H9 (cell line): ENCODE data around the gene GRID1. TPM values are rescaled to one million over a fixed set of nuclear protein-coding genes. Genes with fewer than 3 reads are reported as not detected.

Source experiments
- DNase-seq: peaks from one replicate; pipeline ENCODE4 v3.0.0-alpha.2; 2017
- H2AFZ ChIP-seq: one replicate; pipeline ENCODE4 v1.6.1; 2013; ENCODE audit warnings: mild to moderate bottlenecking, low read length, control low read depth, moderate library complexity
- H2AK5ac ChIP-seq: 2 replicates; pipeline ENCODE4 v1.6.1; 2013; ENCODE audit warnings: low read length, control low read depth, mixed read lengths; ENCODE audit not compliant: insufficient read length
- H2BK120ac ChIP-seq: one replicate; pipeline ENCODE4 v1.6.1; 2013; ENCODE audit warnings: low read depth, mild to moderate bottlenecking, low read length, control low read depth, inconsistent platforms; ENCODE audit not compliant: poor library complexity, severe bottlenecking
- H2BK12ac ChIP-seq: 2 replicates; pipeline ENCODE4 v1.6.1; 2013; ENCODE audit warnings: low read length, control low read depth, mixed read lengths, low read depth; ENCODE audit not compliant: insufficient read length
- H2BK15ac ChIP-seq: 2 replicates; pipeline ENCODE4 v1.6.1; 2013; ENCODE audit warnings: low read depth, low read length, control low read depth
- H2BK20ac ChIP-seq: one replicate; pipeline ENCODE4 v1.6.1; 2013; ENCODE audit warnings: low read depth, mild to moderate bottlenecking, low read length, control low read depth, inconsistent platforms; ENCODE audit not compliant: poor library complexity, severe bottlenecking
- H2BK5ac ChIP-seq: 2 replicates; pipeline ENCODE4 v1.6.1; 2013; ENCODE audit warnings: low read length, control low read depth, mixed read lengths; ENCODE audit not compliant: insufficient read length
- H3K14ac ChIP-seq: 2 replicates; pipeline ENCODE4 v1.6.1; 2013; ENCODE audit warnings: low read length, control low read depth; ENCODE audit not compliant: insufficient read depth
- H3K18ac ChIP-seq: 2 replicates; pipeline ENCODE4 v1.6.1; 2013; ENCODE audit warnings: low read depth, mild to moderate bottlenecking, mixed read lengths, low read length, control low read depth; ENCODE audit not compliant: insufficient read length
- H3K23ac ChIP-seq: 2 replicates; pipeline ENCODE4 v1.6.1; 2013; ENCODE audit warnings: low read length, control low read depth, mixed read lengths, low read depth; ENCODE audit not compliant: insufficient read length
- H3K23me2 ChIP-seq: 2 replicates; pipeline ENCODE4 v1.6.1; 2013; ENCODE audit warnings: low read depth, mild to moderate bottlenecking, mixed read lengths, low read length, control low read depth; ENCODE audit not compliant: insufficient read length, poor library complexity, severe bottlenecking
- H3K27ac ChIP-seq: 2 replicates; pipeline ENCODE4 v1.5.1; 2013; ENCODE audit warnings: low read length, control low read depth, mixed read lengths, low read depth; ENCODE audit not compliant: insufficient read length
- H3K27me3 ChIP-seq: 2 replicates; pipeline ENCODE4 v1.6.1; 2013; ENCODE audit warnings: low read length, control low read depth, inconsistent platforms; ENCODE audit not compliant: insufficient read depth
- H3K4ac ChIP-seq: 2 replicates; pipeline ENCODE4 v1.6.1; 2013; ENCODE audit warnings: low read depth, mild to moderate bottlenecking, control low read depth, inconsistent platforms, low read length, moderate library complexity
- H3K4me1 ChIP-seq: 2 replicates; pipeline ENCODE4 v1.6.1; 2013; ENCODE audit warnings: low read length, control low read depth, inconsistent platforms; ENCODE audit not compliant: insufficient read depth
- H3K4me2 ChIP-seq: 2 replicates; pipeline ENCODE4 v1.6.1; 2013; ENCODE audit warnings: low read length, control low read depth, mixed read lengths; ENCODE audit not compliant: insufficient read length, insufficient read depth
- H3K56ac ChIP-seq: 2 replicates; pipeline ENCODE4 v1.6.1; 2013; ENCODE audit warnings: low read depth, mild to moderate bottlenecking, mixed read lengths, low read length, control low read depth; ENCODE audit not compliant: insufficient read length
- H3K79me1 ChIP-seq: 2 replicates; pipeline ENCODE4 v1.6.1; 2013; ENCODE audit warnings: low read depth, mild to moderate bottlenecking, moderate library complexity, low read length, control low read depth, inconsistent platforms; ENCODE audit not compliant: insufficient read depth, poor library complexity, severe bottlenecking
- H3K79me2 ChIP-seq: 2 replicates; pipeline ENCODE4 v1.6.1; 2013; ENCODE audit warnings: low read length, control low read depth, inconsistent platforms; ENCODE audit not compliant: insufficient read depth
- H3K9ac ChIP-seq: 2 replicates; pipeline ENCODE4 v1.6.1; 2013; ENCODE audit warnings: low read length, control low read depth, mixed read lengths; ENCODE audit not compliant: insufficient read length; ENCODE audit errors: extremely low read depth
- H3K9me3 ChIP-seq: one replicate; pipeline ENCODE4 v1.6.1; 2013; ENCODE audit warnings: low read depth, low read length, inconsistent platforms; ENCODE audit not compliant: control insufficient read depth
- H3T11ph ChIP-seq: one replicate; pipeline ENCODE4 v1.6.1; 2013; ENCODE audit warnings: mild to moderate bottlenecking, low read length, control low read depth, inconsistent platforms
- H4K20me1 ChIP-seq: one replicate; pipeline ENCODE4 v1.6.1; 2013; ENCODE audit not compliant: control insufficient read depth, insufficient read length, insufficient read depth
- H4K5ac ChIP-seq: 2 replicates; pipeline ENCODE4 v1.6.1; 2013; ENCODE audit warnings: low read depth, mild to moderate bottlenecking, mixed read lengths, low read length, control low read depth; ENCODE audit not compliant: insufficient read length
- H4K8ac ChIP-seq: replicated peaks from 2 replicates; pipeline ENCODE4 v1.6.1; 2013; ENCODE audit warnings: low read length, control low read depth, mixed read lengths, low read depth; ENCODE audit not compliant: insufficient read length
- H4K91ac ChIP-seq: 2 replicates; pipeline ENCODE4 v1.6.1; 2013; ENCODE audit warnings: low read depth, mild to moderate bottlenecking, moderate library complexity, mixed read lengths, low read length, control low read depth; ENCODE audit not compliant: insufficient read length
- H3K27ac Mint-ChIP-seq, 3 experiments: 2 replicates in 2 of 3; 3 replicates in 1 of 3; pipeline ENCODE4 v1.8.0; 2020 to 2021; ENCODE audit warnings: mixed read lengths in 3 of 3, mild to moderate bottlenecking in 1 of 3, moderate library complexity in 1 of 3
- H3K27me3 Mint-ChIP-seq: 2 replicates; pipeline ENCODE4 v1.8.0; 2021; ENCODE audit warnings: low read depth, mild to moderate bottlenecking, moderate library complexity, mixed read lengths
- H3K36me3 Mint-ChIP-seq, 3 experiments: 2 replicates in 2 of 3; 3 replicates in 1 of 3; pipeline ENCODE4 v1.8.0; 2020 to 2021; ENCODE audit warnings: low read depth in 3 of 3, mixed read lengths in 3 of 3; ENCODE audit not compliant: insufficient read depth in 1 of 3
- H3K4me1 Mint-ChIP-seq, 2 experiments: 2 replicates each; pipeline ENCODE4 v1.8.0; 2020; ENCODE audit warnings: mixed read lengths in 2 of 2
- H3K4me3 Mint-ChIP-seq, 2 experiments: 2 replicates in 1 of 2; 3 replicates in 1 of 2; pipeline ENCODE4 v1.8.0; 2020 to 2021; ENCODE audit warnings: mild to moderate bottlenecking in 2 of 2, mixed read lengths in 2 of 2, moderate library complexity in 1 of 2
- H3K9me3 Mint-ChIP-seq, 2 experiments: 2 replicates in 1 of 2; 3 replicates in 1 of 2; pipeline ENCODE4 v1.8.0; 2020; ENCODE audit warnings: mild to moderate bottlenecking in 2 of 2, mixed read lengths in 2 of 2, moderate library complexity in 1 of 2
- WGBS: extraction: QIAGEN DNeasy Blood & Tissue Kit; methylation state at CpG from one replicate; pipeline ENCODE4 v1.1.7; 2013; ENCODE audit warnings: missing lambda C conversion rate, low lambda C conversion rate, mixed read lengths; ENCODE audit not compliant: insufficient read length; ENCODE audit errors: extremely low coverage; 5-methylcytosine and 5-hydroxymethylcytosine counted together
- total RNA-seq: library from RNA; stranded (reverse); gene quantifications from 2 replicates; pipeline ENCODE4 v1.2.1, GENCODE V29; 2021
- TF ChIP-seq, protein P1 (sequence below): fragments of 200-600 bp; sonication (generic); conservative IDR thresholded peaks from 3 replicates; pipeline ENCODE4 v1.8.0; 2021; ENCODE audit warnings: antibody characterized with exemption, mild to moderate bottlenecking

The GRID1 gene
- total RNA-seq, 1 experiment from 2014 or later = 0.35 TPM

DNA sequence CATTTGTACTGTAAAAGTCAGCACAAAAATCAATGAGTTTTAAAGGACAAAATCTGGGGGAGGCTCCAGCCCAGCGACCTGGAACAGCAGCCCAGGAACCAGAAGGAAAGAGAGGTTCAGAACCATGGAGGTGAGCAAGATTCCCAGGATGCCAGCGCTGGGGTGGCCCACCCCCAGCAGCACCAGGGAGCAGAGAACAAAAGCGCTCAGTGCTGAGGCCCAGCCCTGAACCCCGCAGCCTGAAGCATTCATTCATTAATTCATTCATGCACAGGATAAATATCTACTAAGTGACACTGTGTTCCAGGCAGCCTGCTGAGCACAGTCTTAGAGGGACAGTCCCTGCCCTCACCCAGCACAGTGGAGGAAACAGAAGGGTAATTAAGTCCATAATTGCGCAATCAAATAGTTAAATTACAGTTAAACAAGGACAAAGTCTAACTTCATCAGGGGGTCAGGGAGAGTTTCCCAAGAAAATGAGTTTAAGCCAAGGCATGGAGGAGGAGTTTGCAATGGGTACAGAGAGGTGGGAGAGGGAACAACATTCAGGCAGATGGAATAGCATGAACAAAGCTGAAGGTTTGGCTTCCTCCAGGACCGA, 202.3 kb downstream of the GRID1 start:
- Histone ChIP-seq H3K27ac (no peak overlapping the region), H2AFZ (no peak overlapping the region), H3K9ac (no peak overlapping the region)

More for the DNA sequence above, 202.3 kb downstream of the GRID1 start:
- H4K5ac ChIP-seq = no peak overlapping the region
- H3K56ac ChIP-seq = no peak overlapping the region
- no peaks in the 10 kb centered on the region for H3K23me2 ChIP-seq
- no peak for DNase-seq
- Mint-ChIP-seq H3K27ac (peak overlapping the region in 1 of 3 experiments; percentile 25; a peak in 1 of 7 replicates), H3K9me3 (no peaks in the 10 kb centered on the region), H3K4me1 (peaks cover 0 to 5% of the 10 kb centered on the region in 2 experiments; a peak in 1 of 4 replicates), H3K36me3 (no peaks in the 10 kb centered on the region), H3K27me3 (no peaks in the 10 kb centered on the region), H3K4me3 (no peak overlapping the region)
- H2BK20ac ChIP-seq = no peak overlapping the region
- H3K4me1 ChIP-seq = no peaks in the 10 kb centered on the region
- H3K9me3 ChIP-seq = no peaks in the 10 kb centered on the region
- WGBS = no CpG with 5 or more reads among the region's 6 CpGs
- H2BK120ac ChIP-seq = no peak overlapping the region
- H2BK15ac ChIP-seq = no peak overlapping the region
- H2BK5ac ChIP-seq = no peak overlapping the region
- no peaks in the 10 kb centered on the region for H3K79me1 ChIP-seq
- no peak overlapping the region for H3K4ac ChIP-seq
- H3K18ac ChIP-seq = no peak overlapping the region
- TF ChIP-seq, protein P1, sequence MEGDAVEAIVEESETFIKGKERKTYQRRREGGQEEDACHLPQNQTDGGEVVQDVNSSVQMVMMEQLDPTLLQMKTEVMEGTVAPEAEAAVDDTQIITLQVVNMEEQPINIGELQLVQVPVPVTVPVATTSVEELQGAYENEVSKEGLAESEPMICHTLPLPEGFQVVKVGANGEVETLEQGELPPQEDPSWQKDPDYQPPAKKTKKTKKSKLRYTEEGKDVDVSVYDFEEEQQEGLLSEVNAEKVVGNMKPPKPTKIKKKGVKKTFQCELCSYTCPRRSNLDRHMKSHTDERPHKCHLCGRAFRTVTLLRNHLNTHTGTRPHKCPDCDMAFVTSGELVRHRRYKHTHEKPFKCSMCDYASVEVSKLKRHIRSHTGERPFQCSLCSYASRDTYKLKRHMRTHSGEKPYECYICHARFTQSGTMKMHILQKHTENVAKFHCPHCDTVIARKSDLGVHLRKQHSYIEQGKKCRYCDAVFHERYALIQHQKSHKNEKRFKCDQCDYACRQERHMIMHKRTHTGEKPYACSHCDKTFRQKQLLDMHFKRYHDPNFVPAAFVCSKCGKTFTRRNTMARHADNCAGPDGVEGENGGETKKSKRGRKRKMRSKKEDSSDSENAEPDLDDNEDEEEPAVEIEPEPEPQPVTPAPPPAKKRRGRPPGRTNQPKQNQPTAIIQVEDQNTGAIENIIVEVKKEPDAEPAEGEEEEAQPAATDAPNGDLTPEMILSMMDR = no peak
- H3K14ac ChIP-seq = no peak overlapping the region
- no peak overlapping the region for H3K4me2 ChIP-seq
- H4K91ac ChIP-seq = no peak overlapping the region
- H2BK12ac ChIP-seq = no peak overlapping the region
- H3K27me3 ChIP-seq = no peaks in the 10 kb centered on the region
- no peak overlapping the region for H3K23ac ChIP-seq
- H3K79me2 ChIP-seq = no peaks in the 10 kb centered on the region
- H3T11ph ChIP-seq = no peak overlapping the region
- no peaks in the 10 kb centered on the region for H4K20me1 ChIP-seq
- H4K8ac ChIP-seq = no peak overlapping the region
- no peak overlapping the region for H2AK5ac ChIP-seq
